ENCODE data around the gene FAN1.
"Not testable (repeated sequence)": the region's sequence is repeated elsewhere in the genome, so short reads cannot be mapped to it uniquely, and the experiment has no call there.

The FAN1 gene

GRCh38 chr15:30903497-30904187 lies at the start of gene FAN1:
TSS of gene FAN1 (plus strand) at chr15:30903915. CDS start at chr15:30904664, 749 bp downstream.
- peak; percentile 93 for DNase-seq (ENCODE audit: low spot score)

- DNase-seq (ENCODE audit: low spot score) = peak; percentile 38
Observed at GRCh38 chr15:30859091-30859874, 44.4 kb upstream of the FAN1 start.

GRCh38 chr15:30865257-30865656 lies 38.5 kb upstream of the FAN1 start:
- no peak for DNase-seq (ENCODE audit: low spot score)

GRCh38 chr15:30870681-30871080 lies 33.0 kb upstream of the FAN1 start:
- DNase-seq (ENCODE audit: low spot score) = no peak

DNA sequence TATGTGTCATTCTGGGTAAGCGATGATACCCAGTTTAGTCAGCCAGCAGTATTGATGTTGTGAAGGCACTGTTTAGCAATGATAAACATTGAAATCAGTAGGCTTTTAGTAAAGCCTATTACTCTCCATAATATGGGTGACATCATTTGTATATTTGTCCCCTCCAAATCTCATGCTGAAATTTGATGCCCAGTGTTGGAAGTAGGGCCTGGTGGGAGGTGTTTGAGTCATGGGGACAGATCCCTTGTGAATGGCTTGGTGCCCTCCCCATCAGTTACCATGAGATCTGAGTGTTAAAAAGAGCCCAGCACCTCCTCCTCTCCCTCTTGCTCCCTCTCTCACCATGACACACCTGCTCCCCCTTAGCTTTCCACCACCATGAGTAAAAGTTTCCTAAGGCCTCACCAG lies 31.4 kb upstream of the FAN1 start:
- DNase-seq (ENCODE audit: low spot score) = no peak

- DNase-seq (ENCODE audit: low spot score) = no peak
Observed at GRCh38 chr15:30877070-30877469, 26.6 kb upstream of the FAN1 start.

DNA sequence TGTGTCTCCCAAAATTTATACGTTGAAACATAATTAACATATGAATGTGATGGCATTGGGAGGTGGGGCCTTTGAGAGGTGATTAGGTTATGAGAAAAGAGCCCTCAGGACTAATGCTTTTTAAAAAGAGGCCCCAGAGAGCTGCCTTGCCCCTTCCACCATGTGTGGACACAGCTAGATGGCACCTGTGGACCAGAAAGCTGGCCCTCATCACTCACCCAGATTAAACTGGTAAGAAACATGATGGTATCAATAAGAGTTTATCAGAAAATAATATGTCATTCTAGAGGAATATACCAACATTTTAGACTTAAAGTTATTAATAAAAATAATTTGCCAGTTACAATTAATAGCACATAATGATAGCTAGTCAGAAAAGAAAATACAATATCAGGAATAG lies 25.2 kb upstream of the FAN1 start:
- DNase-seq (ENCODE audit: low spot score) = no peak

DNA sequence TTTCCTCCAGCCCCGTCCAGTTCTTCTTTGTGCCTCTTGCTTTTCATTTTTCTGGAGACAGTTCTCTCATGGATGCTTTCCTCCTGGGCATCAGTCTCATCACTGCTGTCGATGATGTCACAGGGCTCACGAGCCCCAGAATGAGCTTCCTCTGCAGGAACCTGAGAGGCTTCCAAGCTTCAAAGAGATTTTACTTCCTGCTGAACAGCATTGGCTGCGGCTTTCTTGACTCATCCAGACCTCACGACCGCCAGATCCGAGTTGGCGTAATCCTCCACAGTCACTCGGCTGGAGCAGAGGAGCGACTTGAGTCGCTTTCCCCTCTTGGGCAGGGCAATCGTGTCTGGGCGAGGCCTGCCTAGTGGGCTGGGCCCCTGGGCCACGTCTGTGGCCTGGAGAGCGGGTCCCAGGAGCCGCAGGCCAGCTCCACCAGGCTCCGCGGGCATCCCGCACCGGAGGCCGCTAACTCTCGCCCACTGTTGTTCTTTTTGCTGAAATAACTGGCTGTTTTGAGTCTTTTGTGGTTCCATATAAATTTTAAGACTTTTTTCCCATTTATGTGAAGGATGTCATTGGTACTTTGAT lies 20.8 kb upstream of the FAN1 start:
- no peak for DNase-seq (ENCODE audit: low spot score)

DNA sequence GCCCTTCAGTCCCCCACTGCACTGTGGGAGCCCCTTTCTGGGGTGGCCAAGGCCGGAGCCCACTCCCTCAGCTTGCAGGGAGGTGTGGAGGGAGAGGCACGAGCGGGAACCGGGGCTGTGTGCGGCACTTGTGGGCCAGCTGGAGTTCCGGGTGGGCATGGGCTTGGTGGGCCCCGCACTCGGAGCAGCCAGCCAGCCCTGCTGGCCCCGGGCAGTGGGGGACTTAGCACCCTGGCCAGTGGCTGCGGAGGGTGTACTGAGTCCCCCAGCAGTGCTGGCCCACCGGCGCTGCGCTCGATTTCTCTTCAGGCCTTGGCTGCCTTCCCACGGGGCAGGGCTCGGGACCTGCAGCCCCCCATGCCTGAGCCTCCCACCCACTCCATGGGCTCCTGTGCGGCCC lies 20.0 kb upstream of the FAN1 start:
- not testable (repeated sequence) for DNase-seq (ENCODE audit: low spot score)

DNA sequence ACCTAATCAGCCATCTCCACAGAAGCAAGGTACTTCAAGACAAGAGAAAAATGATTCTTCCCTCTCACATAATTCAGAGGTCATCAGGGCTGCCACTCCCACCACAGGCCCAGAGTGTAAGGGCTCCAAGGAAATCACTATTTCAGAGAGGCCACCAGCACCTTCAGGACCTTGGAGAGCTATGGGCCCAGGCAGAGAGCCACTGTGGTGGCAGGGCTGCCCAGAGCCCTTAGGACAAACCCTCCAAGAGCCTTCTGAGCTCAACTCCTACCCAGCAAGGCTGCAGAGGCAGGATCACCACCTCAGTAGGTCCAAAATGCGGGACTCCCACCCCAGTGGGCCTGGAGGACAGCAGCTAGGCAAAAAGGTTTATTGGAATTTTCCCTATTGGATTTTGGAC lies 17.9 kb upstream of the FAN1 start:
- DNase-seq (ENCODE audit: low spot score) = peak; percentile 40

DNA sequence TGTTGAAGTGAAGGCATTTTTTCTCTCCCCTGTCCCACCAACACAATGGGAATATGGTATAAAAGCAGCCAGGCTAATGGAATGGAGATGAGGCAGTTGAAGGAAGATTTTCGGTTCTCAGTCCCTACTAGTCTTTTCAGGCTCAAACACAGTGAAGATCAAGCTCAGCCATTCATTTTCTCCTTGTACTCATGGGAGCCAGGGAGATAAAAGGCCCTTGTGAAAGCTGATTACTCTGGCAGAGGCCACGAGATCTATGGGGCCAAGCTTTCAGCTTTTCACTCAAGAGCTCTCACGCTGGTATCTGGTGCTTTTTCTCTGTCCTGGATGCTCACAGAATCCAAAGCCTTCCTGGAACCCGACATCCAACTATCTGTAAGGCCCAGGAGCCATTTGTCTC lies 14.5 kb upstream of the FAN1 start:
- DNase-seq (ENCODE audit: low spot score) = no peak

DNA sequence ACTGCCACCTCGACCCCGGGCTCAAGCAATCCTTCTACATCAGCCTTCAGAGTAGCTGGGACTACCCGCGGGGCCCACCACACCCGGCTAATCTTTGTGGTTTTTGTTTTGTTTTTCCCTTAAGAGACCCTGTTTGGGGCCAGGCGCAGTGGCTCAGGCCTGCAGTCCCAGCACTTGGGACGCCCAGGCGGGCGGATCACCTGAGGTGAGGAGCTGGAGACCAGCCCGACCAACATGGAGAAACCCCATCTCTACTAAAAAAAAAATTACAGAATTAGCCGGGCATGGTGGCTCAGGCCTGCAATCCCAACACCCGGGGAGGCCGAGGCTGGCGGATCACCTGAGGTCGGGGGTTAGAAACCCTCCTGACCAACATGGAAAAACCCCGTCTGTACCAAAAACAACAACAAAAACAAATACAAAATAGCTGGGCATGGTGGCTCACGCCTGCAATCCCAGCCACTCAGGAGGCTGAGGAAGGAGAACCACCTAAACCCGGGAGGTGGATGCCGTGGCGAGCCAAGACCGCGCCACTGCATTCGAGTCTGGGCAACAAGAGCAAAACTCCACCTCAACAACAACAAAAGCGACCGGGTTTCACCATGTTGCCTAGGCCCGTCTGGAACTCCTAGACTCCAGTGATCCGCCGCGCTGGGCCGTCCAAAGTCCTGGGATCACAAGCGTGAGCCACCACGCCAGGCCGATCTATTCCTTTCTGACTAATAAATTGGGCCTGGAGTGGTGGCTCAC lies 8.1 kb upstream of the FAN1 start:
- no peak for DNase-seq (ENCODE audit: low spot score)

GRCh38 chr15:30896211-30896606 lies 7.5 kb upstream of the FAN1 start:
- DNase-seq (ENCODE audit: low spot score) = no peak

DNA sequence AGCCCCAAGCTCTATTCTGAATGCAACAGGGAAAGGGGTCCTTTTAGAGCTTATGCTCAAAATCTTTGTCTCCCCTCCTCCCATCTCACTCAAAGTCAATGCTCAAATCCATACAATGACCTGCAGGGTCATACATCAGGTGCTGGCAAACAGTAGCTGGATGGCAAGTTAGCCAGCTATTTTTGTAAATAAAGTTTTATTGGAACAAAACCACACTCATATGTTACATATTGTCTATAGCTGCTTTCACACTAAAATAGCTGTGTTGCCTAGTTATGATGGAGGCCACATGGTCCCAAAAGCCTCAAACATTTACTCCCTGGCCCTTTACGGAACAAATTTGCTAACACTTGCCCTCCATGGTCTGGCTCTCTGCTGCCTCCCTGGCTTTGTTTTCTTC lies 1.8 kb upstream of the FAN1 start:
- no peak for DNase-seq (ENCODE audit: low spot score)

GRCh38 chr15:30904812-30905211 lies 1.1 kb downstream of the FAN1 start:
- DNase-seq (ENCODE audit: low spot score) = no peak

GRCh38 chr15:30905821-30906220 lies 2.1 kb downstream of the FAN1 start:
- DNase-seq (ENCODE audit: low spot score) = no peak

DNA sequence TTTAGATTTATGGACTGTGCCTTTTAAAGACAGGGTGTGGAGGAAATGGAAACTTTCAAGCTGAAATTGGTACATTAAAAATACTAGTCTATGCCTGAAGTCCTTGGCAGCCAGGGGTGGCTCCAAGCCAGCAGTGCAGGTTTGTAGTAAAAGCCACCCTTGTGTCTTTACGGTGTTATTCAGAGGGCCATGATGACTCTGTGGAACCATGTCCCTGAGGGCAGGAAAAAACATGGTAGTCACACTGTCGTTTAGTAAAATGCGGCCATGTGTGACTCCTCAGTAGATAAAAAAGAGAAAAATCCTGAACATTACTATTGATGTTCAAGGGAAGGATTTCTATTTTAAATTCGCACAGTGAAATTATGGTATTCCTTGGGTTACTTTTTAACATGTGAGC lies 2.7 kb downstream of the FAN1 start:
- DNase-seq (ENCODE audit: low spot score) = no peak

- DNase-seq (ENCODE audit: low spot score) = no peak
Observed at GRCh38 chr15:30913761-30914160, 10.0 kb downstream of the FAN1 start.

DNA sequence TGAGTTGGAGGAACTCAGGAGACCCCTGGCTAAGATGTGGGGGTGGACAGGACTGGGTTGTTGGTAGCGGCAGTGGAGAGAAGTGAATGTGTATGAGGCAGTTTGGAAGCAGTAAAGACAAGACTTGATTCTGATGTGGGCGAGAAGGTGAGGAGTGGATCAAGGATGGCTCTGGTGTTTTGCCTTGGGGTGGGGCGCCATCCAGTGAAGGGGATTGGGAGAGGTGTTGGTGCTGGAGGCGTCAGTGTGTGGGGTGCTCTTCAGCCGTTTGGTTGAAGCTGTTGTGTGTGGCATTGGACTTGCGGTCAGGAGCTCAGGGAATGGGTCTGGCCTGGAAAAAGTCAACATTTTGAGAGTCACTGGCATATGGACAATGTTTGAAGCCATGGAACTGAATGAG lies 13.3 kb downstream of the FAN1 start:
- DNase-seq (ENCODE audit: low spot score) = no peak

DNA sequence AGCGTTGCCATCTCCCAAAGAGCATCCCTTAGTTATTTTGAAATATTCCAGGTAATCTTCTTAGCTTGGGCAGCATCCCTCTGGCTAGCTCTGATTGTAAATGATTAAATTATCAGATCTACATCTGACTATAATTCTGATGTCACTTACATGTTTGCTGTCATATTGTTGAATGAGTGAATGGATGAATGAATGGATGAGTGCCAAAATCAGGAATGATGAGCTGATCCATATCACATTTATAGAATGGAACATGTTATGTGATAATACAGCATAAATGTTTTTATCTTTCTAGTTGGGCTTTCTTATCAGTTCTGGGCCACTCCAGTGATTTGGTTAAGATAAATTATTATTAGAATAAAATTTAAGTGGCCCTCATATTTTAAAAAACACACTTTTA lies 14.0 kb downstream of the FAN1 start:
- no peak for DNase-seq (ENCODE audit: low spot score)

DNA sequence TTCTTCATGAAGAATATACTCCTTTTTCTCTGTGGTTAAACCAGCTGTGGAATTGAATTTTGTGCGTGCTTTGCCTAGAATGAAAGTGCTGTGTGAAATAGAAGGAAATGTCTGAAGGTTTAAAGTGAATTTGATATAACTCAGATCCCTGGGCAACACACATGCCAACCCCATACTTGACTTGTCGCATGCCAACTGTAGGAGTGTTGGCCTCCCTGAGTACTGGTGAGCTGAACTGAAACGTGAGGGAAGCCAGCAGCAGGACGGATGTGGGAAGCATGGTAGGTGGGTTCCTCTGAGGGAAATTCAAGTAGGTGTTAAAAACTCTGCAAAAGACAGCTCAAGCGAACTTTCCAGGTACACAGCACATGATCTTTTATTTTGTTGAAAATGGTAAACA lies 14.7 kb downstream of the FAN1 start:
- no peak for DNase-seq (ENCODE audit: low spot score)

DNA sequence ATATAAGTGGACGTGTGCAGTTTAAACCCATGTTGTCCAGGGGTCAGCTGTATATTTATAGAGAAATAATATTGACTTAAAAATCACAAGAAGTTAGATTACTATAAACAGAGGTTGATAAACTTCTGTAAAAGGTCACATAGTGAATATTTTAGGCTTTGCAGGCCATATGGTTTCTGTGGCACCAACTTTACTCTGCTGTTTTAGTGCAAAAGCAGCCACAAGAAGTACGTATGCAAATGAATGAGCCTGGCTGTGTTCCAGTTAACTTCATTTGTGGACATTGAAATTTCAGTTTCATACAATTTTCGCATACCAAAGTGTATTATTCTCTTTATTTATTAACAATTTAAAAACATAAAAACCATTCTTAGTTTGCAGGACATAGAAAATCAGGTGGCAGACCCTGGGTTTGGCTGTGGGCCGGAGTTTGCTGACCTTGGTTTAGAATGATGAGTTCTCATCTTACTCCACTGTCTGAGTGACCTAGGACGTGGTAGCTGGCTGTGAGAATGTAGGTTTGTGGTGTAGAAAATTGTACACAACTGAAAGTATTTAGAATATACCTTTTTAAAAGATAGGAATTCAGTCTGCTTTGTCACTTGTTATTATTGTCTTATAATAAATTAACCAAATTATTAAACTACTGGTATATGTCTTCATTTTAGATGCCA lies 16.3 kb downstream of the FAN1 start:
- no peak for DNase-seq (ENCODE audit: low spot score)
